Loucy (cell line): Measurements from ENCODE around the gene PLBD1.

Source experiments
- H2AFZ ChIP-seq: fragments of 200-600 bp; sonication (generic); 2 replicates; pipeline ENCODE4 v1.6.0; 2016; ENCODE audit warnings: antibody characterized with exemption, mild to moderate bottlenecking, low read length, moderate library complexity
- H3F3A ChIP-seq: fragments of 200-600 bp; 2 replicates; pipeline ENCODE4 v1.6.0; 2016; ENCODE audit warnings: antibody characterized with exemption, low read depth, mild to moderate bottlenecking
- H3K27me3 ChIP-seq: fragments of 200-600 bp; sonication (generic); 2 replicates; pipeline ENCODE4 v1.6.1; 2014; ENCODE audit warnings: low read length, mild to moderate bottlenecking; ENCODE audit not compliant: insufficient read depth, poor library complexity, severe bottlenecking
- H3K36me3 ChIP-seq: fragments of 200-600 bp; sonication (generic); 2 replicates; pipeline ENCODE4 v1.6.1; 2016; ENCODE audit warnings: low read length; ENCODE audit not compliant: insufficient read depth
- H3K4me1 ChIP-seq: fragments of 200-600 bp; sonication (generic); 2 replicates; pipeline ENCODE4 v1.5.1; 2014; ENCODE audit warnings: low read length, mild to moderate bottlenecking; ENCODE audit not compliant: insufficient read depth, poor library complexity, severe bottlenecking
- H3K4me2 ChIP-seq: fragments of 200-600 bp; sonication (generic); 2 replicates; pipeline ENCODE4 v1.6.0; 2014; ENCODE audit warnings: antibody characterized with exemption, low read length, low read depth, mild to moderate bottlenecking; ENCODE audit not compliant: poor library complexity, severe bottlenecking
- H3K4me3 ChIP-seq: fragments of 200-600 bp; sonication (generic); 2 replicates; pipeline ENCODE4 v1.5.1; 2014; ENCODE audit warnings: low read length, mild to moderate bottlenecking, mixed read lengths; ENCODE audit not compliant: poor library complexity, severe bottlenecking
- H3K79me2 ChIP-seq: fragments of 200-600 bp; sonication (generic); 2 replicates; pipeline ENCODE4 v1.6.1; 2014; ENCODE audit warnings: low read length; ENCODE audit not compliant: insufficient read depth
- H3K9ac ChIP-seq: fragments of 200-600 bp; sonication (generic); 2 replicates; pipeline ENCODE4 v1.6.0; 2014; ENCODE audit warnings: mild to moderate bottlenecking, low read depth, low read length, moderate library complexity; ENCODE audit not compliant: poor library complexity, severe bottlenecking
- H3K9me2 ChIP-seq: fragments of 200-600 bp; sonication (generic); replicated peaks from 2 replicates; pipeline ENCODE4 v1.6.1; 2016; ENCODE audit warnings: low read depth, low read length, mixed read lengths
- H3K9me3 ChIP-seq: fragments of 200-600 bp; sonication (generic); 2 replicates; pipeline ENCODE4 v1.6.1; 2014; ENCODE audit warnings: mild to moderate bottlenecking, antibody characterized with exemption, low read length, low read depth; ENCODE audit not compliant: insufficient read depth
- H4K20me1 ChIP-seq: fragments of 200-600 bp; sonication (generic); 2 replicates; pipeline ENCODE4 v1.6.0; 2014; ENCODE audit warnings: antibody characterized with exemption, low read length, mild to moderate bottlenecking; ENCODE audit not compliant: insufficient read depth, poor library complexity, severe bottlenecking
- EZH2phosphoT487 ChIP-seq: fragments of 200-600 bp; IDR thresholded peaks from 2 replicates; pipeline ENCODE4 v1.6.1; 2018; ENCODE audit warnings: antibody characterized with exemption, mild to moderate bottlenecking, moderate library complexity, borderline replicate concordance
- TF ChIP-seq, protein P1 (sequence below): fragments of 200-600 bp; sonication (generic); conservative IDR thresholded peaks from 2 replicates; pipeline ENCODE4 v1.5.1; 2014; ENCODE audit warnings: mild to moderate bottlenecking, antibody characterized with exemption, low read length

PLBD1 gene, protein sequence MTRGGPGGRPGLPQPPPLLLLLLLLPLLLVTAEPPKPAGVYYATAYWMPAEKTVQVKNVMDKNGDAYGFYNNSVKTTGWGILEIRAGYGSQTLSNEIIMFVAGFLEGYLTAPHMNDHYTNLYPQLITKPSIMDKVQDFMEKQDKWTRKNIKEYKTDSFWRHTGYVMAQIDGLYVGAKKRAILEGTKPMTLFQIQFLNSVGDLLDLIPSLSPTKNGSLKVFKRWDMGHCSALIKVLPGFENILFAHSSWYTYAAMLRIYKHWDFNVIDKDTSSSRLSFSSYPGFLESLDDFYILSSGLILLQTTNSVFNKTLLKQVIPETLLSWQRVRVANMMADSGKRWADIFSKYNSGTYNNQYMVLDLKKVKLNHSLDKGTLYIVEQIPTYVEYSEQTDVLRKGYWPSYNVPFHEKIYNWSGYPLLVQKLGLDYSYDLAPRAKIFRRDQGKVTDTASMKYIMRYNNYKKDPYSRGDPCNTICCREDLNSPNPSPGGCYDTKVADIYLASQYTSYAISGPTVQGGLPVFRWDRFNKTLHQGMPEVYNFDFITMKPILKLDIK

DNA sequence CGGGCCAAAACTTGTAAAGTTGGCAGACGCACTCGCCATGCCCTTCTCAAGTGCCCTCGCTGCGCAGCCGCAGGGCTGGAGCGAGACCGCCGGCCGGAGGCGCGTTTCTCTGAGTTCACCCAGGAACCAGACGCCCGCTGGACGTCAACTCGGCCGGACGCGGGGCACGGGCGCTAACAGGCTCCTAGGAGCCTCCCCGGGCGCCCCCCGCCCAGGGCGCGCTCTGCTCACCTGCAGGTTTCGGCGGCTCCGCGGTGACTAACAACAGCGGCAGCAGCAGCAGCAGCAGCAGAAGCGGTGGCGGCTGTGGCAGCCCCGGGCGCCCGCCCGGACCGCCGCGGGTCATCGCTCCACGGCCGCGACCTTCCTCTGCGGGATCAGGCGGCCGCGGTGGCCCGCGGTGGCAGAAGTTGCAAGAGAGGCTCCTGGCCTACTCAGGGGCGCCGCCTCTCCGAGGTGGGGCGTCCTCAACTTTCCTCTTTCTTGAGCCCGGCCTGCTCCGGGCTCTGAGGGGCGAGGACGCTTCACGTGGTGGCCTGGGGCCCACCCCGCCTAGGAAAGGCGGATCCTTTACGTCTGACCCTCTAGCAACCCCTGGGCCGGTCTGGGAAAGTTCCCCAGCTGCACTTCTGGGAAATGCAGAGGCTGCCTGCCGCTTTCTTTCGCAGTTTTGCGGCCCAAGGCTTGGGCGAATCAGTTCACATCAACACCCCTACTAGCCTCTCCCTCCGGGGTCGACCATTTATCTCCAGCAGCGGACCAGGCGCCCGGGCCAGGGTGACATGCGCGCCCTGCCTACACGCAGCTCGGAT is at the start of gene PLBD1:
Gene PLBD1, minus strand, starts transcription at position 533 of the 812 bp plus-strand sequence. Its CDS starts 187 bp downstream, at position 346.
- H3K36me3 ChIP-seq: no peaks in the 10 kb centered on the region
- no peaks in the 10 kb centered on the region for H4K20me1 ChIP-seq
- no peaks in the 10 kb centered on the region for H3K79me2 ChIP-seq
- no peak within 1 kb of the TSS for H2AFZ ChIP-seq
- TF ChIP-seq, protein P1, sequence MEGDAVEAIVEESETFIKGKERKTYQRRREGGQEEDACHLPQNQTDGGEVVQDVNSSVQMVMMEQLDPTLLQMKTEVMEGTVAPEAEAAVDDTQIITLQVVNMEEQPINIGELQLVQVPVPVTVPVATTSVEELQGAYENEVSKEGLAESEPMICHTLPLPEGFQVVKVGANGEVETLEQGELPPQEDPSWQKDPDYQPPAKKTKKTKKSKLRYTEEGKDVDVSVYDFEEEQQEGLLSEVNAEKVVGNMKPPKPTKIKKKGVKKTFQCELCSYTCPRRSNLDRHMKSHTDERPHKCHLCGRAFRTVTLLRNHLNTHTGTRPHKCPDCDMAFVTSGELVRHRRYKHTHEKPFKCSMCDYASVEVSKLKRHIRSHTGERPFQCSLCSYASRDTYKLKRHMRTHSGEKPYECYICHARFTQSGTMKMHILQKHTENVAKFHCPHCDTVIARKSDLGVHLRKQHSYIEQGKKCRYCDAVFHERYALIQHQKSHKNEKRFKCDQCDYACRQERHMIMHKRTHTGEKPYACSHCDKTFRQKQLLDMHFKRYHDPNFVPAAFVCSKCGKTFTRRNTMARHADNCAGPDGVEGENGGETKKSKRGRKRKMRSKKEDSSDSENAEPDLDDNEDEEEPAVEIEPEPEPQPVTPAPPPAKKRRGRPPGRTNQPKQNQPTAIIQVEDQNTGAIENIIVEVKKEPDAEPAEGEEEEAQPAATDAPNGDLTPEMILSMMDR: no peak
- no peak for TF ChIP-seq EZH2phosphoT487
- H3K4me1 ChIP-seq: no peaks in the 10 kb centered on the region
- H3K9ac ChIP-seq: no peak within 1 kb of the TSS
- H3F3A ChIP-seq: no peaks in the 10 kb centered on the region
- no peaks in the 10 kb centered on the region for H3K27me3 ChIP-seq
- no peak within 1 kb of the TSS for H3K4me2 ChIP-seq
- H3K9me2 ChIP-seq: no peaks in the 10 kb centered on the region
- H3K4me3 ChIP-seq: no peak within 1 kb of the TSS
- no peaks in the 10 kb centered on the region for H3K9me3 ChIP-seq

DNA sequence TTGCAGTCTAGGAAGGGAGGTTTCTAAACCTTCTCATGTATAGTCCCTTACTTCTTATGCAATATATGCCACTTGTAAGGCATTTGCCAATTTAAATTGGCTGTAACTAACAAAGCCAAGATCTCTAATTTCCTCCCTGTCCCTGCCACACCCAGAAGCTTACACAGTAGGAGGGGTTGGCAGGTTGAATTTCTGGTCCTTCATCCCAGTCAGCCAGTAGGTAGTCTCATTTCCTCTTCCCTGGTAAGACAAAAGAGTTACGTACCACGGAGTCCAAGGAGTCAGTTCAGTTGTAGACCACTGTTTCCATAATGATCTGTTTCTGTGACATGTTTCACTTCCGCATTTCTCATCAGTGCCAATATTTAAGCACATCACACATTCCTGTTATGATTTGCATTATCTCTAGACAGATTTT is 47.0 kb upstream of the PLBD1 start:
- no peaks in the 10 kb centered on the region for H3K36me3 ChIP-seq
- H3K9me2 ChIP-seq: no peaks in the 10 kb centered on the region
- H3K9ac ChIP-seq: no peak overlapping the region
- H3K27me3 ChIP-seq: no peaks in the 10 kb centered on the region
- H3K4me2 ChIP-seq: no peak overlapping the region
- no peaks in the 10 kb centered on the region for H3K79me2 ChIP-seq
- H3K4me3 ChIP-seq: no peak overlapping the region
- H3K4me1 ChIP-seq: no peaks in the 10 kb centered on the region
- H4K20me1 ChIP-seq: no peaks in the 10 kb centered on the region
- H3K9me3 ChIP-seq: no peaks in the 10 kb centered on the region; the same call in 1 of the 2 replicates
- H2AFZ ChIP-seq: no peak overlapping the region
- no peak for TF ChIP-seq EZH2phosphoT487
- TF ChIP-seq, protein P1: no peak
- no peaks in the 10 kb centered on the region for H3F3A ChIP-seq

DNA sequence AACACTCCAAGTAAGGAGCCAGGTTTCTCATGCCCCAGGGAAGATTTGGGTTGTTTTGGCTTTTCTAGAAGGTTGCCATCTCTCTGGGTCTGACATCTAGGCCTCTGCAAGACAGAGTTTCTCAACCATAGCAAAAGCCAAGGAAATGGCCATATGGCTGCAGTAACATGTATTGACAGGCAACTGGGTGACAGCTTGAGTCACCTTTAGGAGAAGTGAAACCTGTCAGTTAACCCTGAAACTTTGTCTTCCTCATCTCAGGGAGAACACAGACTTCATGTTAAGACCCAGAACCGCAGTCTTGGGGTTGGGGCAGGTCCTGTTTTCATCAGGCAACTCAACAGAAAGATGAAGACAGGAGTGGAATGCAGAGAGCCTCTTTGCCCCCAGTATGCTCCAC is 46.0 kb upstream of the PLBD1 start:
- no peaks in the 10 kb centered on the region; the same call in 1 of the 2 replicates for H3K9me3 ChIP-seq
- no peak overlapping the region for H3K9ac ChIP-seq
- TF ChIP-seq EZH2phosphoT487: no peak
- TF ChIP-seq, protein P1: no peak
- no peaks in the 10 kb centered on the region for H3K27me3 ChIP-seq
- no peak overlapping the region for H3K4me2 ChIP-seq
- no peaks in the 10 kb centered on the region for H3K36me3 ChIP-seq
- no peak overlapping the region for H3K4me3 ChIP-seq
- no peaks in the 10 kb centered on the region for H3K79me2 ChIP-seq
- no peaks in the 10 kb centered on the region for H3K4me1 ChIP-seq
- no peaks in the 10 kb centered on the region for H3F3A ChIP-seq
- H3K9me2 ChIP-seq: no peaks in the 10 kb centered on the region
- H2AFZ ChIP-seq: no peak overlapping the region
- no peaks in the 10 kb centered on the region for H4K20me1 ChIP-seq
